GM23338 (cell line): ENCODE data around the gene DPP9. TPM values are rescaled to one million over a fixed set of nuclear protein-coding genes. Genes with fewer than 3 reads are reported as not detected.

Source experiments
- ATAC-seq: fragments of 200-7000 bp; cut with Tn5 transposase; 3 replicates; pipeline ENCODE4 v1.9.1; 2020
- DNase-seq: peaks from one replicate; pipeline ENCODE4 v3.0.0-alpha.2; 2015; ENCODE audit warnings: low spot score
- H2AFZ ChIP-seq: fragments of 200-600 bp; sonication (generic); 2 replicates; pipeline ENCODE4 v1.8.0; 2016; ENCODE audit warnings: antibody characterized with exemption, mild to moderate bottlenecking, moderate library complexity
- H3F3A ChIP-seq: fragments of 200-600 bp; sonication (generic); replicated peaks from 2 replicates; pipeline ENCODE4 v1.8.0; 2017; ENCODE audit warnings: antibody characterized with exemption, mixed run types, low read depth
- H3K27ac ChIP-seq: fragments of 200-600 bp; sonication (generic); 2 replicates; pipeline ENCODE4 v1.6.1; 2016; ENCODE audit warnings: low read depth
- H3K27me3 ChIP-seq: fragments of 200-600 bp; sonication (generic); 2 replicates; pipeline ENCODE4 v1.8.0; 2016; ENCODE audit warnings: mild to moderate bottlenecking, mixed run types, moderate library complexity; ENCODE audit not compliant: insufficient read depth
- H3K36me3 ChIP-seq: fragments of 200-600 bp; sonication (generic); 2 replicates; pipeline ENCODE4 v1.8.0; 2016; ENCODE audit warnings: mild to moderate bottlenecking; ENCODE audit not compliant: insufficient read depth
- H3K4me1 ChIP-seq: fragments of 200-600 bp; sonication (generic); 2 replicates; pipeline ENCODE4 v1.8.0; 2016; ENCODE audit warnings: mild to moderate bottlenecking, moderate library complexity; ENCODE audit not compliant: insufficient read depth
- H3K4me2 ChIP-seq: fragments of 200-600 bp; sonication (generic); 2 replicates; pipeline ENCODE4 v1.7.1; 2017; ENCODE audit warnings: mixed run types
- H3K4me3 ChIP-seq: fragments of 200-600 bp; sonication (generic); 2 replicates; pipeline ENCODE4 v1.6.1; 2016; ENCODE audit warnings: mixed run types
- H3K79me2 ChIP-seq: fragments of 200-600 bp; sonication (generic); replicated peaks from 2 replicates; pipeline ENCODE4 v1.8.0; 2017; ENCODE audit warnings: mild to moderate bottlenecking; ENCODE audit not compliant: insufficient read depth
- H3K9me2 ChIP-seq: fragments of 200-600 bp; sonication (generic); 2 replicates; pipeline ENCODE4 v1.8.0; 2017; ENCODE audit not compliant: insufficient read depth
- H4K20me1 ChIP-seq: fragments of 200-600 bp; sonication (generic); replicated peaks from 2 replicates; pipeline ENCODE4 v1.8.0; 2017; ENCODE audit warnings: mild to moderate bottlenecking; ENCODE audit not compliant: insufficient read depth
- H3K27ac Mint-ChIP-seq: 2 replicates; pipeline ENCODE4 v1.8.0; 2020; ENCODE audit warnings: inconsistent platforms, mild to moderate bottlenecking, moderate library complexity, mixed read lengths
- H3K27me3 Mint-ChIP-seq: 3 replicates; pipeline ENCODE4 v1.8.0; 2022; ENCODE audit warnings: low read depth, mild to moderate bottlenecking, moderate library complexity, mixed read lengths, inconsistent platforms; ENCODE audit not compliant: insufficient read depth, poor library complexity
- H3K36me3 Mint-ChIP-seq: 3 replicates; pipeline ENCODE4 v1.8.0; 2021; ENCODE audit warnings: low read depth, mild to moderate bottlenecking, inconsistent platforms, moderate library complexity, mixed read lengths
- H3K4me1 Mint-ChIP-seq: 3 replicates; pipeline ENCODE4 v1.8.0; 2020; ENCODE audit warnings: mild to moderate bottlenecking, inconsistent platforms, mixed read lengths
- H3K4me3 Mint-ChIP-seq: 3 replicates; pipeline ENCODE4 v1.8.0; 2021; ENCODE audit warnings: moderate library complexity, mild to moderate bottlenecking, inconsistent platforms, mixed read lengths
- H3K9me3 Mint-ChIP-seq: 3 replicates; pipeline ENCODE4 v1.8.0; 2020; ENCODE audit warnings: moderate library complexity, mild to moderate bottlenecking, inconsistent platforms, mixed read lengths
- CTCF ChIP-seq, 2 experiments: fragments of 200-600 bp in 1 of 2; sonication (generic) in 1 of 2; conservative IDR thresholded peaks; 2 replicates each; pipeline versions ENCODE4 v1.5.1 to v1.6.1; 2016 to 2017; ENCODE audit warnings: antibody characterized with exemption in 2 of 2, low read depth in 2 of 2, mild to moderate bottlenecking in 2 of 2, moderate library complexity in 1 of 2
- EZH2 ChIP-seq: fragments of 200-600 bp; sonication (generic); IDR thresholded peaks from one replicate; pipeline ENCODE4 v1.8.0; 2017; ENCODE audit warnings: antibody characterized with exemption, mild to moderate bottlenecking, low read depth; ENCODE audit not compliant: unreplicated experiment
- EZH2phosphoT487 ChIP-seq: fragments of 200-600 bp; sonication (generic); IDR thresholded peaks from one replicate; pipeline ENCODE4 v1.8.1; 2018; ENCODE audit warnings: antibody characterized with exemption; ENCODE audit not compliant: unreplicated experiment
- NANOG ChIP-seq: IDR thresholded peaks from 2 replicates; pipeline ENCODE4 v1.6.1; 2016; ENCODE audit warnings: antibody characterized with exemption, borderline replicate concordance
- STAT1 ChIP-seq: IDR thresholded peaks from one replicate; pipeline ENCODE4 v1.6.1; 2016; ENCODE audit warnings: antibody characterized with exemption; ENCODE audit not compliant: unreplicated experiment
- ZNF114 ChIP-seq: fragments of 250-450 bp; sonication (Bioruptor Pico); IDR thresholded peaks from 2 replicates; pipeline ENCODE4 v1.5.0; 2020; ENCODE audit warnings: mild to moderate bottlenecking, moderate library complexity
- ZNF331 ChIP-seq: fragments of 250-450 bp; sonication (Bioruptor Pico); IDR thresholded peaks from 2 replicates; pipeline ENCODE4 v1.5.0; 2020; ENCODE audit warnings: low read depth, mild to moderate bottlenecking, moderate library complexity
- polyA plus RNA-seq: library from polyadenylated mRNA; unstranded; fragments of >200 nt; fragmentation: Nextera tagmentation; extraction: Ambion mirVana; gene quantifications from 2 replicates; pipeline ENCODE4 v1.2.1, GENCODE V29; 2016
- total RNA-seq: library from RNA; depleted of rRNA; stranded (reverse); fragments of >200 nt; shearing (Covaris generic); gene quantifications from 2 replicates; pipeline ENCODE4 v1.2.3, GENCODE V29; 2014
- TF ChIP-seq, protein P1 (sequence below): IDR thresholded peaks from one replicate; pipeline ENCODE4 v1.6.1; 2018; ENCODE audit warnings: antibody characterized with exemption; ENCODE audit not compliant: unreplicated experiment
- TF ChIP-seq, protein P2 (sequence below): IDR thresholded peaks from 2 replicates; pipeline ENCODE4 v1.6.1; 2016; ENCODE audit warnings: antibody characterized with exemption
- TF ChIP-seq, protein P3 (sequence below): fragments of 250-450 bp; sonication (Bioruptor Pico); IDR thresholded peaks from 2 replicates; pipeline ENCODE4 v1.5.0; 2020; ENCODE audit warnings: mild to moderate bottlenecking, moderate library complexity

The DPP9 gene
- total and polyA plus RNA-seq, 2 experiments from 2014 or later: 19.5 to 49.2 TPM

GRCh38 chr19:4673216-4673615, 50.4 kb downstream of the DPP9 start:
- no peak overlapping the region for H3K4me3 Mint-ChIP-seq

More at GRCh38 chr19:4673216-4673615, 50.4 kb downstream of the DPP9 start:
- no peak for DNase-seq
- Mint-ChIP-seq H3K27me3 (peaks cover 19% of the 10 kb centered on the region), H3K9me3 (no peaks in the 10 kb centered on the region), H3K36me3 (peaks cover 7% of the 10 kb centered on the region; the same call in 2 of the 3 replicates), H3K27ac (no peak overlapping the region), H3K4me1 (peaks cover 11% of the 10 kb centered on the region)
- Histone ChIP-seq H3K79me2 (peaks cover 15% of the 10 kb centered on the region), H3K27ac (0 out of 2 replicates have a peak overlapping the region, but pooled peaks have one; percentile 30), H4K20me1 (peaks cover 2% of the 10 kb centered on the region; the same call in 1 of the 2 replicates), H3F3A (peaks cover 27% of the 10 kb centered on the region; the same call in 1 of the 2 replicates), H3K4me1 (0 out of 2 replicates have a peak, but pooled peaks cover 5% of the 10 kb centered on the region), H3K27me3 (no peaks in the 10 kb centered on the region), H3K4me2 (no peak overlapping the region), H3K4me3 (no peak overlapping the region), H3K36me3 (no peaks in the 10 kb centered on the region), H3K9me2 (no peaks in the 10 kb centered on the region), H2AFZ (no peak overlapping the region)
- no peak for ATAC-seq
- TF ChIP-seq CTCF (conservative IDR thresholded peaks at IDR 0.05; ENCODE audit: low read depth in 2 of 2) (no peak), STAT1 (no peak), ZNF331 (no peak), EZH2phosphoT487 (no peak), EZH2 (no peak), NANOG (no peak), ZNF114 (no peak)
- TF ChIP-seq, protein P1, sequence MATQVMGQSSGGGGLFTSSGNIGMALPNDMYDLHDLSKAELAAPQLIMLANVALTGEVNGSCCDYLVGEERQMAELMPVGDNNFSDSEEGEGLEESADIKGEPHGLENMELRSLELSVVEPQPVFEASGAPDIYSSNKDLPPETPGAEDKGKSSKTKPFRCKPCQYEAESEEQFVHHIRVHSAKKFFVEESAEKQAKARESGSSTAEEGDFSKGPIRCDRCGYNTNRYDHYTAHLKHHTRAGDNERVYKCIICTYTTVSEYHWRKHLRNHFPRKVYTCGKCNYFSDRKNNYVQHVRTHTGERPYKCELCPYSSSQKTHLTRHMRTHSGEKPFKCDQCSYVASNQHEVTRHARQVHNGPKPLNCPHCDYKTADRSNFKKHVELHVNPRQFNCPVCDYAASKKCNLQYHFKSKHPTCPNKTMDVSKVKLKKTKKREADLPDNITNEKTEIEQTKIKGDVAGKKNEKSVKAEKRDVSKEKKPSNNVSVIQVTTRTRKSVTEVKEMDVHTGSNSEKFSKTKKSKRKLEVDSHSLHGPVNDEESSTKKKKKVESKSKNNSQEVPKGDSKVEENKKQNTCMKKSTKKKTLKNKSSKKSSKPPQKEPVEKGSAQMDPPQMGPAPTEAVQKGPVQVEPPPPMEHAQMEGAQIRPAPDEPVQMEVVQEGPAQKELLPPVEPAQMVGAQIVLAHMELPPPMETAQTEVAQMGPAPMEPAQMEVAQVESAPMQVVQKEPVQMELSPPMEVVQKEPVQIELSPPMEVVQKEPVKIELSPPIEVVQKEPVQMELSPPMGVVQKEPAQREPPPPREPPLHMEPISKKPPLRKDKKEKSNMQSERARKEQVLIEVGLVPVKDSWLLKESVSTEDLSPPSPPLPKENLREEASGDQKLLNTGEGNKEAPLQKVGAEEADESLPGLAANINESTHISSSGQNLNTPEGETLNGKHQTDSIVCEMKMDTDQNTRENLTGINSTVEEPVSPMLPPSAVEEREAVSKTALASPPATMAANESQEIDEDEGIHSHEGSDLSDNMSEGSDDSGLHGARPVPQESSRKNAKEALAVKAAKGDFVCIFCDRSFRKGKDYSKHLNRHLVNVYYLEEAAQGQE: no peak
- TF ChIP-seq, protein P2, sequence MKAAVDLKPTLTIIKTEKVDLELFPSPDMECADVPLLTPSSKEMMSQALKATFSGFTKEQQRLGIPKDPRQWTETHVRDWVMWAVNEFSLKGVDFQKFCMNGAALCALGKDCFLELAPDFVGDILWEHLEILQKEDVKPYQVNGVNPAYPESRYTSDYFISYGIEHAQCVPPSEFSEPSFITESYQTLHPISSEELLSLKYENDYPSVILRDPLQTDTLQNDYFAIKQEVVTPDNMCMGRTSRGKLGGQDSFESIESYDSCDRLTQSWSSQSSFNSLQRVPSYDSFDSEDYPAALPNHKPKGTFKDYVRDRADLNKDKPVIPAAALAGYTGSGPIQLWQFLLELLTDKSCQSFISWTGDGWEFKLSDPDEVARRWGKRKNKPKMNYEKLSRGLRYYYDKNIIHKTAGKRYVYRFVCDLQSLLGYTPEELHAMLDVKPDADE: no peak
- TF ChIP-seq, protein P3, sequence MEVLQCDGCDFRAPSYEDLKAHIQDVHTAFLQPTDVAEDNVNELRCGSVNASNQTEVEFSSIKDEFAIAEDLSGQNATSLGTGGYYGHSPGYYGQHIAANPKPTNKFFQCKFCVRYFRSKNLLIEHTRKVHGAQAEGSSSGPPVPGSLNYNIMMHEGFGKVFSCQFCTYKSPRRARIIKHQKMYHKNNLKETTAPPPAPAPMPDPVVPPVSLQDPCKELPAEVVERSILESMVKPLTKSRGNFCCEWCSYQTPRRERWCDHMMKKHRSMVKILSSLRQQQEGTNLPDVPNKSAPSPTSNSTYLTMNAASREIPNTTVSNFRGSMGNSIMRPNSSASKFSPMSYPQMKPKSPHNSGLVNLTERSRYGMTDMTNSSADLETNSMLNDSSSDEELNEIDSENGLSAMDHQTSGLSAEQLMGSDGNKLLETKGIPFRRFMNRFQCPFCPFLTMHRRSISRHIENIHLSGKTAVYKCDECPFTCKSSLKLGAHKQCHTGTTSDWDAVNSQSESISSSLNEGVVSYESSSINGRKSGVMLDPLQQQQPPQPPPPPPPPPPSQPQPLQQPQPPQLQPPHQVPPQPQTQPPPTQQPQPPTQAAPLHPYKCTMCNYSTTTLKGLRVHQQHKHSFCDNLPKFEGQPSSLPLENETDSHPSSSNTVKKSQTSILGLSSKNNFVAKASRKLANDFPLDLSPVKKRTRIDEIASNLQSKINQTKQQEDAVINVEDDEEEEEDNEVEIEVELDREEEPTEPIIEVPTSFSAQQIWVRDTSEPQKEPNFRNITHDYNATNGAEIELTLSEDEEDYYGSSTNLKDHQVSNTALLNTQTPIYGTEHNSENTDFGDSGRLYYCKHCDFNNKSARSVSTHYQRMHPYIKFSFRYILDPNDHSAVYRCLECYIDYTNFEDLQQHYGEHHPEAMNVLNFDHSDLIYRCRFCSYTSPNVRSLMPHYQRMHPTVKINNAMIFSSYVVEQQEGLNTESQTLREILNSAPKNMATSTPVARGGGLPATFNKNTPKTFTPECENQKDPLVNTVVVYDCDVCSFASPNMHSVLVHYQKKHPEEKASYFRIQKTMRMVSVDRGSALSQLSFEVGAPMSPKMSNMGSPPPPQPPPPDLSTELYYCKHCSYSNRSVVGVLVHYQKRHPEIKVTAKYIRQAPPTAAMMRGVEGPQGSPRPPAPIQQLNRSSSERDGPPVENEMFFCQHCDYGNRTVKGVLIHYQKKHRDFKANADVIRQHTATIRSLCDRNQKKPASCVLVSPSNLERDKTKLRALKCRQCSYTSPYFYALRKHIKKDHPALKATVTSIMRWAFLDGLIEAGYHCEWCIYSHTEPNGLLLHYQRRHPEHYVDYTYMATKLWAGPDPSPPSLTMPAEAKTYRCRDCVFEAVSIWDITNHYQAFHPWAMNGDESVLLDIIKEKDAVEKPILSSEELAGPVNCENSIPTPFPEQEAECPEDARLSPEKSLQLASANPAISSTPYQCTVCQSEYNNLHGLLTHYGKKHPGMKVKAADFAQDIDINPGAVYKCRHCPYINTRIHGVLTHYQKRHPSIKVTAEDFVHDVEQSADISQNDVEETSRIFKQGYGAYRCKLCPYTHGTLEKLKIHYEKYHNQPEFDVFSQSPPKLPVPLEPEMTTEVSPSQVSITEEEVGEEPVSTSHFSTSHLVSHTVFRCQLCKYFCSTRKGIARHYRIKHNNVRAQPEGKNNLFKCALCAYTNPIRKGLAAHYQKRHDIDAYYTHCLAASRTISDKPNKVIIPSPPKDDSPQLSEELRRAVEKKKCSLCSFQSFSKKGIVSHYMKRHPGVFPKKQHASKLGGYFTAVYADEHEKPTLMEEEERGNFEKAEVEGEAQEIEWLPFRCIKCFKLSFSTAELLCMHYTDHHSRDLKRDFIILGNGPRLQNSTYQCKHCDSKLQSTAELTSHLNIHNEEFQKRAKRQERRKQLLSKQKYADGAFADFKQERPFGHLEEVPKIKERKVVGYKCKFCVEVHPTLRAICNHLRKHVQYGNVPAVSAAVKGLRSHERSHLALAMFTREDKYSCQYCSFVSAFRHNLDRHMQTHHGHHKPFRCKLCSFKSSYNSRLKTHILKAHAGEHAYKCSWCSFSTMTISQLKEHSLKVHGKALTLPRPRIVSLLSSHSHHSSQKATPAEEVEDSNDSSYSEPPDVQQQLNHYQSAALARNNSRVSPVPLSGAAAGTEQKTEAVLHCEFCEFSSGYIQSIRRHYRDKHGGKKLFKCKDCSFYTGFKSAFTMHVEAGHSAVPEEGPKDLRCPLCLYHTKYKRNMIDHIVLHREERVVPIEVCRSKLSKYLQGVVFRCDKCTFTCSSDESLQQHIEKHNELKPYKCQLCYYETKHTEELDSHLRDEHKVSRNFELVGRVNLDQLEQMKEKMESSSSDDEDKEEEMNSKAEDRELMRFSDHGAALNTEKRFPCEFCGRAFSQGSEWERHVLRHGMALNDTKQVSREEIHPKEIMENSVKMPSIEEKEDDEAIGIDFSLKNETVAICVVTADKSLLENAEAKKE (CRISPR knock-in tag): no peak
